Neural crest cell (in vitro differentiated cells): ENCODE measurements around the gene USP27X. TPM values are rescaled to one million over a fixed set of nuclear protein-coding genes. Genes with fewer than 3 reads are reported as not detected.

Source experiments
- DNase-seq: peaks from one replicate; pipeline ENCODE4 v3.0.0; 2021; ENCODE audit warnings: low read depth, mixed read lengths, low spot score
- H3K27ac Mint-ChIP-seq: one replicate; pipeline ENCODE4 v1.8.0; 2021; ENCODE audit warnings: mild to moderate bottlenecking, mixed read lengths; ENCODE audit not compliant: unreplicated experiment
- H3K27me3 Mint-ChIP-seq: 2 replicates; pipeline ENCODE4 v1.8.0; 2021; ENCODE audit warnings: low read depth, mild to moderate bottlenecking, mixed read lengths
- H3K36me3 Mint-ChIP-seq: 2 replicates; pipeline ENCODE4 v1.8.0; 2021; ENCODE audit warnings: low read depth, mild to moderate bottlenecking, mixed read lengths
- H3K4me1 Mint-ChIP-seq: 2 replicates; pipeline ENCODE4 v1.8.0; 2021; ENCODE audit warnings: mixed read lengths
- H3K4me3 Mint-ChIP-seq: one replicate; pipeline ENCODE4 v1.8.0; 2021; ENCODE audit warnings: mild to moderate bottlenecking, mixed read lengths
- H3K9me3 Mint-ChIP-seq: 2 replicates; pipeline ENCODE4 v1.8.0; 2021; ENCODE audit warnings: mixed read lengths
- total RNA-seq: library from RNA; stranded (reverse); gene quantifications from 2 replicates; pipeline ENCODE4 v1.2.1, GENCODE V29; 2021
- TF ChIP-seq, protein P1 (sequence below): fragments of 200-600 bp; sonication (generic); conservative IDR thresholded peaks from 2 replicates; pipeline ENCODE4 v1.5.0; 2021; ENCODE audit warnings: antibody characterized with exemption, mild to moderate bottlenecking

The USP27X gene
- total RNA-seq, 1 donor from 2014 or later, result 7.3 TPM

DNA sequence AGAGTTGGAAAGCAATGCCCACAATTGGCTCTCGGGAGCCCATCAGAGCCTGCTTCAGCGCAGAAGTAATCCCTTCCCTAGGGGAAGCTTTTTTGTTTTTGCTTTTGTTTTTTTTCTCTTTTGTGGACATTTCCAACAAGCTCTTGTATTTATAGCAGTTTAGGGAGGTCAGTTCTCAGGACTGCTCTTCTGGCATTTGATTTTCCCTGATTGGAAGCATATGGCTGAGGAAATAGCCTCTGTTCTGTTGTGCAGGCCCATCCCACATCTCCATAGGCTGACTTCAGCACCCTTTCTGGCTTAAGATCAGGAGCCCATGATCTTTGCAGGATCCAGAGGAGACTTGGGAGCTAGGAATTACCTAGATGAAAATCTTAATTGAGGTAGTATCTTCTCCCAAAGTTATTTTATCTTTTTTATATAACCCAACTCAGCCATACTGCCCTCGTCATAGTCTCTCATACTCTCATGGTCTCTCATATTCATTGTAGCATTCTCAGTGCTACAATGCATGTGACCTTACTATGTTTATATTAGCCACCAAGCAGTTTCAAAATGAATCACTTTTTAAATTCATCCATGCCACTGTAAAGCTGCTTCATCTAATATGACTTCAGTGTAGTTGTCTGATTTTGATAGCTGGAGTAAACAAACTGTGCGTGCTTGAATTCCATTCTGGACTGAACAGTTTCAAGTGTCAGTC lies 33.4 kb upstream of the USP27X start:
- H3K27me3 Mint-ChIP-seq, result no peaks in the 10 kb centered on the region
- no peak for DNase-seq

DNA sequence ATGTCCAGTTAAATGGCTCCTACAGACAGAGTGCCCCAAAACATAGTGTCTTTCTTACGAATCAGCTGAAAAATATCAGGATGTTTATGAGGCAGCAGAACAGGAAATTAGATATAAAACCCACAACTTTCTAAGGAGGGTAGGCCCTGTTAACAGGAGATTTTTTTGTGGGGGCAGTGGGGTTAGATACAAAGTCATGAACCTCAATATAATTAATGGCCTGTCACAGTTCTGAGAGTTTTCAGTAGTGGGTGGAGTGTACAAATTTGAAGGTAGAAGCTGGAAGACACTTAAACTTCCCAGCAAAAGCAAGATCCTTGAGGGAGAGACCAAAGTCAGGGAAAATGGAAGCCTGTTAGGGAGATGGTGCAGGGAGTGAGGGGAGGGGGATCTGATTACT lies 32.8 kb upstream of the USP27X start:
- H3K36me3 Mint-ChIP-seq, result no peaks in the 10 kb centered on the region
- no peak overlapping the region for H3K27ac Mint-ChIP-seq
- peaks cover 14% of the 10 kb centered on the region for H3K4me1 Mint-ChIP-seq
- no peak overlapping the region for H3K4me3 Mint-ChIP-seq
- H3K9me3 Mint-ChIP-seq, result peaks cover 4% of the 10 kb centered on the region
- TF ChIP-seq, protein P1, sequence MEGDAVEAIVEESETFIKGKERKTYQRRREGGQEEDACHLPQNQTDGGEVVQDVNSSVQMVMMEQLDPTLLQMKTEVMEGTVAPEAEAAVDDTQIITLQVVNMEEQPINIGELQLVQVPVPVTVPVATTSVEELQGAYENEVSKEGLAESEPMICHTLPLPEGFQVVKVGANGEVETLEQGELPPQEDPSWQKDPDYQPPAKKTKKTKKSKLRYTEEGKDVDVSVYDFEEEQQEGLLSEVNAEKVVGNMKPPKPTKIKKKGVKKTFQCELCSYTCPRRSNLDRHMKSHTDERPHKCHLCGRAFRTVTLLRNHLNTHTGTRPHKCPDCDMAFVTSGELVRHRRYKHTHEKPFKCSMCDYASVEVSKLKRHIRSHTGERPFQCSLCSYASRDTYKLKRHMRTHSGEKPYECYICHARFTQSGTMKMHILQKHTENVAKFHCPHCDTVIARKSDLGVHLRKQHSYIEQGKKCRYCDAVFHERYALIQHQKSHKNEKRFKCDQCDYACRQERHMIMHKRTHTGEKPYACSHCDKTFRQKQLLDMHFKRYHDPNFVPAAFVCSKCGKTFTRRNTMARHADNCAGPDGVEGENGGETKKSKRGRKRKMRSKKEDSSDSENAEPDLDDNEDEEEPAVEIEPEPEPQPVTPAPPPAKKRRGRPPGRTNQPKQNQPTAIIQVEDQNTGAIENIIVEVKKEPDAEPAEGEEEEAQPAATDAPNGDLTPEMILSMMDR, result no peak
- no peaks in the 10 kb centered on the region for H3K27me3 Mint-ChIP-seq
- DNase-seq, result no peak

More for the DNA sequence above, 33.4 kb upstream of the USP27X start:
- Mint-ChIP-seq H3K4me1 (peaks cover 19% of the 10 kb centered on the region), H3K36me3 (no peaks in the 10 kb centered on the region), H3K9me3 (peaks cover 5% of the 10 kb centered on the region), H3K4me3 (no peak overlapping the region), H3K27ac (no peak overlapping the region)
- TF ChIP-seq, protein P1, result no peak

DNA sequence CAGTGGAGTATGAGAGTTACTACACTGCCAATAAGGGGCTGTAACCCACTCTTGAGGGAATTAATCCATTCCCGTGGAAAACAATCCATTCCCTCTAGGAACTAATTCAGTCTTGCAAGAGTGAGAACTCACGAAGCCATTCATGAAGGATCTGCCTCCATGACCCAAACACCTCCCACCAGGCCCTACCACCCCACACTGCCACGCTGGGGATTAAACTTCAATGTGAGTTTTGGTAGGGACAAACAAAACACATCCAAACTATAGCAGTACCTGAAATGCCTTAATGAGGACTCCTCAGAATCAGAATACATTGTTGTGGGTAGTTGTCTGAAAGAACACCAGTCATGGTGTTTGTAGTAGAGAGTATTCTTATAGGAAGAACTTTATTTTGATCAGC lies 31.0 kb upstream of the USP27X start:
- peaks cover 4% of the 10 kb centered on the region for H3K9me3 Mint-ChIP-seq
- no peak overlapping the region for H3K4me3 Mint-ChIP-seq
- no peak for DNase-seq
- H3K4me1 Mint-ChIP-seq, result peaks cover 14% of the 10 kb centered on the region
- TF ChIP-seq, protein P1, result no peak
- no peaks in the 10 kb centered on the region for H3K36me3 Mint-ChIP-seq
- no peaks in the 10 kb centered on the region for H3K27me3 Mint-ChIP-seq
- no peak overlapping the region for H3K27ac Mint-ChIP-seq

DNA sequence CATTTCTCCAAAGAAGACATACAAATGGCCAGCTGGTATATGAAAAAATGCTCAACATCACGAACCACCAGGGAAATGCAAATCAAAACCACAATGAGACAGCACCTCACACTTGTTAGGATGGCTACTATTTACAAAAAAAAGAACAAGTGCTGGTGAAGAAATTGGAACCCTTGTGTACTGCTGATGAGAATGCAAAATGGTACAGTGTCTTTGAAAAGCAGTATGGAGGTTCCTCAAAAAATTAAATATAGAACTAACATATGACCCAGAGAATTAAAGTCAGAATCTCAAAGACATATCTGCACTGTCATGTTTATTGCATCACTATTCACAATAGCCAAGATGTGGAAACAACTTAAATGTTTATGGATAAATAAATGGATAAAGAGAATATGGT lies 29.3 kb upstream of the USP27X start:
- TF ChIP-seq, protein P1, result no peak
- Mint-ChIP-seq H3K4me3 (no peak overlapping the region), H3K36me3 (no peaks in the 10 kb centered on the region), H3K27me3 (no peaks in the 10 kb centered on the region), H3K9me3 (peaks cover 4% of the 10 kb centered on the region), H3K27ac (no peak overlapping the region), H3K4me1 (peaks cover 2% of the 10 kb centered on the region)
- DNase-seq, result no peak

DNA sequence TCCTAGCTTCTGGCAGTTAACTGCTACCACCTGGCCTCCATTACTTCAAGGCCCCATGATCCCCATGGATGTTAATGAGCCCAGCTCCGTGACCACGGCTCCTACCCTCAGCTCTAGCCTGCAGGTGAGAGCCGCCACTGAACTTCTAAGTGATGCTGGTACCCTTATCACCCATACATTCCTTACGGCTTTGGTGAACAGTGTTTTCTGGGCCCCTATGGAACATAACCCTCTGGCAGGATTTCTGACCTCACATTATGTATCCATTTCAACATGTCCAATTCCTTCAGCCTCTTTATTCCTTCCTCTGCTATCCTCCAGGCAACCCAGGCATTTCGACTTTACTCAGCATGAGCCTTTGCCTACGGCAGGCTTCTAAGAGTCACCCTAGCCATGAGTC lies 25.6 kb upstream of the USP27X start:
- DNase-seq, result no peak
- Mint-ChIP-seq H3K27ac (no peak overlapping the region), H3K4me3 (no peak overlapping the region), H3K9me3 (peaks cover 8% of the 10 kb centered on the region), H3K36me3 (no peaks in the 10 kb centered on the region), H3K27me3 (no peaks in the 10 kb centered on the region), H3K4me1 (no peaks in the 10 kb centered on the region)
- TF ChIP-seq, protein P1, result no peak
